HG03432 (cell line): ENCODE data around the gene NOL3.

Experiments used
- ATAC-seq: cut with Tn5 transposase; IDR thresholded peaks from one replicate; pipeline ENCODE4 v1.9.1; 2021; ENCODE audit warnings: mild to moderate bottlenecking, moderate library complexity; ENCODE audit not compliant: unreplicated experiment

Gene NOL3

DNA sequence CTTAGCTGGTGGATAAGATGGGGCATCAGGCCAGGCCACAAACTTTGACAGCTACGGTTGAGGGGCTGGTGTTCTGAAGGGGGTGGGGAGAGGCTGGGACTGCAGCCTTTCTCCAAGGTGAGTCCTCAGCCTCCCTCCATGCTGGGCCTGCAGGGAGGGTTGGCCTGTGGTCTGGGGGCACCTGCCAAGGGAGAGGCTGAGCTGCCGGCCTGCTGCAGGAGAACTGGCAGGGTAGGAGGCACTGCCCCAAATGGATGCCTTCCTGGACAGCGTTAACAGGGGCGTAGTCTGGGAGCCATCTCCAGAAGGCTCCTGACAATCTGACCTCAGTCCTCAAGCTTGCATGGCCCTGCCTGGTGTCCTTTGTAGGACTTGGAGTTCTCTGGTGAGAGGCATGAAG, 33.7 kb downstream of the NOL3 start:
- ATAC-seq: no peak

GRCh38 chr16:67206129-67206837, 35.9 kb downstream of the NOL3 start:
- no peak for ATAC-seq

DNA sequence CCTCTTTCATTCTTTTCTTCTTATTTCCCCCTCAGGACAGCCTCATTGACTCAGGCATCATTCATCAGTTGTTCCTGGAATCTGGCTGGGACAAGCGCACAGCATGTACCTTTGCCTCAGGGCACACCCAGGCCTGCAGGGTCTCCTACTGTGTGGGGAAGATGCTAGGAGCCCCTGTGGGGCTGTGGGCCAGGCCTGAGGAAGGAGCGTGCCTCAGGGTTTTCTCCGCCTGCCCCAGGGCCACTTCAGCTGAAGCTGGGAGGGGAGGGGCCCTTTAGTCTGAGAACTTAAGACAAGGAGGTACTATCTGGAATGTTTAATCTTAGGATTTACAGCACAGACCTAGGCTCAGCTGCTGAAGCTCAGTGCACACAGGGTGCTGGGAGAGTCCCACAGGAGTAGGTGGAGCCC, 36.5 kb downstream of the NOL3 start:
- ATAC-seq: no peak

GRCh38 chr16:67207249-67208091, 37.1 kb downstream of the NOL3 start:
- ATAC-seq: no peak

DNA sequence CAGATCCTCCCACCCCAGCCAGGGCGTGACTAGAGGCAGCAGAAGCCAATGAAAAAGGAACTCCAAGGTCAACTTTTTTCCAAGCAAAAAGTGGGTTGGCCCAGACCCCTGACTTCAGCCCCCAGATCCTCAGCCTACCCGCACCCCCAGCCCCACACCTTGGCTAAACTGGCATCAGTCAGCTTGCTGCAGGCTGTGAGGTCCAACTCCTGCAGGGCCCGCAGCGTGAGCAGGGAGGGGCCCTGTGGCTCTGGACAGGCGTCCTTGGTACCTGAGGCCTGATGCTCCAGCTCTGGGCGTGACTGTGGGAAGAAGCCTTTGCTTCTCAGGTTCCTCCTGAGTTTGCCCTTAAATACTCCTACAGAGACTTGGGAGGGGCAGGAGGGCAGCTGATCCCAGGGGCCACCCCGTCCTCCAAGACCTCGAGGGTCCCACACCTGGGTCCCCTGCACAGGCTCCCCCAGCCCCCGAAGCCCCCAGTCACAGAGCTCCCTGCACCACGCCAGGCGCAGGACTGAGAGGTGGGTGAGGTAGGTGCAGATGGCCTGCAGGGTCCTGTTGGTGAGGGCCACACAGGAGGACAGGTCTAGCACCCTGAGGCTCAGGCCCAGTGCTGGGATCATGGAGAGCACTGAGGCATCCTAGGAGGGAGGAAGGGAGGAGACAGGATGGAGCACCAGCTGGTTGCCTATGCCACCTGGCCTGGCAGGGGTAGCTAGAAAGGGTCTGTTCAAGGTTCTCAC, 38.0 kb downstream of the NOL3 start:
- no peak for ATAC-seq

DNA sequence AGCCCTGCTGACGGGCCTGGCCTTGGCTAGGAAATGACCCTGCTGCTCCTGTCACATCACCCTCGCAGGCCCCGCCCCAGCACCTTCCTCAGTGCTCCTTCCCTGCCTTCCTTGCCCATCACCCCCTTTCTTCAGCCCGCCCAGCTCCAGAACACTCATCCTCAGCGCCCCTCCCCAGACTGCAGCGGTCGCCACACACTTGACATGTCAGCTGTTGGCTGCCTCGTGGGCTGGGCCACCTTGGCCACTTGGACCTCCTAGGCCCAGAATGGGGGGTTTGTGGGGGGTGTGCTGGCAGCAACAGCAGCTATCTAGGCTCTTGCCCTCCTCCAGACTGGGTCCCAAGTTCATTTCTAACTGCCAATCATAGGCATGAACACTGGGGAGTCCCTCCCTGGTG, 39.2 kb downstream of the NOL3 start:
- no peak for ATAC-seq

DNA sequence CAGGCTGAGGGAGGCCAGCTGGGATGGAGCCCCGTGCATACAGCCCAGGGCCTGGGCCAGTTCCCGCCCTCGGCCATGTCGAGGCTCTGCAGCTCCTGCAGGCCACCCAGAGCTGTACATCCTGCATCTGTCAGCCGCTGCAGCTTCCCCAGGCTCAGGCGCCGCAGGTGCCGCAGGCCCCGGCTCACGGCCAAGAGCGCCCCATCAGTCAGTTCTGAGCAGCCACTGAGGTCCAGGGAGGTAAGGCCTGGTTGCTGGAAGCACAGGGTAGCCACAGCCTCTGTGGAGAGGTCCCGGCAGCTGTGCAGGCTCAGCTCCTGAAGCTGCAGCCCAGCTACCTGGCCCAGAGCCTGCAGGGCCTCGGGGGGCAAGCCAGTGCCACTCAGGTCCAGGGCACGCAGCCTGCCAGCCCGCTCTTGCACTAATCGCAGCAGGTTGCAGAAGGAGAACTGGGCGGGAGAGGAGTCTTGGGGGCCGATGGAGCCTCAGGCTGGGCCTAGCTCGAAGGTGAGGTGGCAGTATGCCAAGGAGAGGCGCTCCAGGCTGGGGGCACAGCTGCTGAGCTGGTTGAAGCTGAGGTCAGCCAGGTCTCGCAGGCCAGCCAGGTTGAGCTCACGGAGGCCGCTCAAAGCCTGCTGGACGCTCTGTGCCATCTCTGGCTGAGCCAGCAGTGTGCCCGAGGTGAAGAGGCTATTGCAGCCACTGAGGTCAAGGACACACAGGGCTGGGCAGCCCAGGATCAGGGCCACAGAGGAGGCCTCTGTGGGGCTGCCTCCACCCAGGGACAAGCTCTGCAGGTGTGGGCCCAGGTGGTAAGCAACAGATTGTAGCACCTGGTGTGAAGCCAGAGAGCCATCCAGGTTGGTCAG, 40.0 kb downstream of the NOL3 start:
- no peak for ATAC-seq

DNA sequence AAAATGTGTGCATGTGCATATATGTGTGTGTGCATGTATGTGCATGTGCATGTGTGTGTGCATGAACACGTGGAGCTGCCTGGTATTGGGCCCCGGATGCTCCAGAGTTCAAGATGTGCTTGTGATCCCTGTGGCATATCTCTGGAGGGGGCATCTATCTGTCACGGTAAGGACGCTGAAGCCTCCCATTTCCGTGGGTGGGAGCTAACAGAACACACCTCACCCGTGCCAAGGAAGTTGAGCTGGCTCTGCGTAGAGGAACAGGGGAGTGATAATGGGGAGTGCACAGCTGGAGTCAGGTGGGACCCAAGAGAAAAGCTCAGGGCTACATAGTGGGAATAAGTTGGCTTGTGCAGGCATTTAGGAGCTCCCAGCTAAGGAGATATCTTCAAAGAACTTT, 41.3 kb downstream of the NOL3 start:
- no peak for ATAC-seq

DNA sequence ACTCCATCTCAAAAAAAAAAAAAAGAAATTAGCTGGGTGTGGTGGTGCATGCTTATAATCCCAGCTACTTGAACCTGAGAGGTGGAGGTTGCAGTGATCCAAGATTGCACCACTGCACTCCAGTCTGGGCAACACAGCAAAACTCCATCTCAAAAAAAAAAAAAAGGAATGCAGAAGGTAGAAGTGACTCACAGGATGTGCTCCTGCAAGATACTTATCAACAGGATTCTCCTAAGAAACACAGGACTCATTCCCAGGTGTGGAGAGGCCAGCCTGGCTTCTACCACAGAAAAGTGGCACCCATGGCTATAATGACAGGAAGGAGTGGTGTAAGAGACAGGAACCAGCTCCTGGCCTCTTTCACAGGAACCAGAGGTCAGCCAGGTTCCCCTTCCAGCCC, 42.4 kb downstream of the NOL3 start:
- ATAC-seq: no peak

GRCh38 chr16:67213197-67214019, 43.1 kb downstream of the NOL3 start:
- ATAC-seq: no peak

DNA sequence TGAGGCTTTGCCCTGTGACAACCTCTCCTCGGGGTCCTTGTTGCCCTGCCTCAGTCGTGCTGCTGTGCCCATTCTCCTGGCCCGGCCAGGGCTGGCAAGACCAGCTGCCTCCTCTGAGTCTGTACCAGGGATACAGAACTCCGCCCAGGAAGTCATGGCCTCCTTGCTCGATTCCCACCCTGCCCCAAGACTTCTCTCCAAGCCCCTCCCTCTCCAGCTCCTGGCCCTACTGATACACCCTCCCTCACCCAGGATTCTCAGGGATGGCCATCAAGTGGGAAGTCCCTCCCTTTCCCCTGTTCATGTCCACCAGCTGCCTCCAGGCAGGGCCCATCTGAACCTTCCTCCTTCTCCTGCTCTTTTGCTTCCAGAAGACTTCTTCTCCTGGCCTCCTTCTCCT, 45.4 kb downstream of the NOL3 start:
- no peak for ATAC-seq

GRCh38 chr16:67216612-67217490, 46.5 kb downstream of the NOL3 start:
- no peak for ATAC-seq

GRCh38 chr16:67223992-67224391, 53.7 kb downstream of the NOL3 start:
- ATAC-seq: no peak
